Prostate gland (tissue), 2 donors: ENCODE results near the gene VIPAS39. TPM values are rescaled to one million over a fixed set of nuclear protein-coding genes. Genes with fewer than 3 reads are reported as not detected.

Experiments
- DNase-seq: peaks from one replicate; pipeline ENCODE4 v3.0.0-alpha.2; 2019; ENCODE audit warnings: low spot score
- H3K27ac ChIP-seq, 2 donors: fragments of 200-600 bp; sonication (generic); 2 replicates each; pipeline ENCODE4 v1.5.1; 2017 to 2019
- H3K27me3 ChIP-seq: fragments of 200-600 bp; sonication (generic); replicated peaks from 2 replicates; pipeline ENCODE4 v1.5.1; 2019; ENCODE audit not compliant: insufficient read depth
- H3K36me3 ChIP-seq, 2 donors: fragments of 200-600 bp; sonication (generic); 1 replicate in 1 of 2; 2 replicates in 1 of 2; pipeline versions ENCODE4 v1.5.1 to v1.8.1; 2017 to 2019
- H3K4me1 ChIP-seq: fragments of 200-600 bp; sonication (generic); replicated peaks from 2 replicates; pipeline ENCODE4 v1.5.1; 2019
- H3K4me3 ChIP-seq, 2 donors: fragments of 200-600 bp; sonication (generic); 2 replicates each; pipeline ENCODE4 v1.5.1; 2017 to 2019
- H3K9me3 ChIP-seq: fragments of 200-600 bp; sonication (generic); 2 replicates; pipeline ENCODE4 v1.5.1; 2017
- CTCF ChIP-seq, 4 experiments: fragments of 200-600 bp in 2 of 4; fragments of 450-650 bp in 2 of 4; sonication (generic) in 2 of 4; IDR thresholded peaks; 1 replicate in 3 of 4; 2 replicates in 1 of 4; pipeline ENCODE4 v1.5.1; 2016 to 2019; ENCODE audit warnings: antibody characterized with exemption in 4 of 4, mild to moderate bottlenecking in 2 of 4, moderate library complexity in 2 of 4
- POLR2A ChIP-seq: fragments of 450-650 bp; IDR thresholded peaks from one replicate; pipeline ENCODE4 v1.6.1; 2016; ENCODE audit warnings: antibody characterized with exemption, mild to moderate bottlenecking
- POLR2AphosphoS5 ChIP-seq: sonication (generic); formaldehyde crosslinking; IDR thresholded peaks from one replicate; pipeline ENCODE4 v1.6.1; 2017; ENCODE audit warnings: antibody characterized with exemption
- WGBS: methylation state at CpG from one replicate; pipeline ENCODE4 v1.1.5; 2018; 5-methylcytosine and 5-hydroxymethylcytosine counted together
- intact Hi-C: fragments of 100-400 bp; cut with DNase I; formaldehyde crosslinking; loops from one replicate; pipeline ENCODE4 v1.14.2; 2022
- total RNA-seq, 2 donors: library from RNA; depleted of rRNA; stranded (reverse); fragments of >200 nt; gene quantifications; one replicate each; pipeline ENCODE4 v1.1.0, GENCODE V29; 2016

Gene VIPAS39
- total RNA-seq, 2 donors from 2014 or later = 19.6 to 45.4 TPM

GRCh38 chr14:77409131-77409533, 48.3 kb downstream of the VIPAS39 start:
- WGBS = 43% methylated on average over 3 of the region's 3 CpGs
- DNase-seq = no peak

GRCh38 chr14:77407158-77407557, 50.2 kb downstream of the VIPAS39 start:
- TF ChIP-seq POLR2A (no peak), CTCF (IDR thresholded peaks at IDR 0.05) (no peak), POLR2AphosphoS5 (no peak)
- no peak for DNase-seq
- 85% methylated on average over 2 of the region's 2 CpGs for WGBS

More at GRCh38 chr14:77409131-77409533, 48.3 kb downstream of the VIPAS39 start:
- no peaks in the 10 kb centered on the region for H3K9me3 ChIP-seq
- H3K36me3 ChIP-seq = no peaks in the 10 kb centered on the region
- TF ChIP-seq POLR2AphosphoS5 (no peak), CTCF (IDR thresholded peaks at IDR 0.05) (no peak), POLR2A (no peak)
- intact Hi-C loops = no loop called here
- H3K4me1 ChIP-seq = no peaks in the 10 kb centered on the region
- H3K27me3 ChIP-seq = no peaks in the 10 kb centered on the region
- no peak overlapping the region for H3K27ac ChIP-seq
- no peak overlapping the region for H3K4me3 ChIP-seq

GRCh38 chr14:77406718-77407117, 50.7 kb downstream of the VIPAS39 start:
- WGBS = 64% methylated on average over 6 of the region's 6 CpGs
- Histone ChIP-seq H3K27ac (no peak overlapping the region), H3K9me3 (no peaks in the 10 kb centered on the region), H3K27me3 (no peaks in the 10 kb centered on the region), H3K4me3 (no peak overlapping the region), H3K4me1 (no peaks in the 10 kb centered on the region), H3K36me3 (no peaks in the 10 kb centered on the region)
- TF ChIP-seq POLR2AphosphoS5 (no peak), CTCF (IDR thresholded peaks at IDR 0.05) (no peak), POLR2A (no peak)
- DNase-seq = no peak
- intact Hi-C loops = no loop called here

More at GRCh38 chr14:77407158-77407557, 50.2 kb downstream of the VIPAS39 start:
- Histone ChIP-seq H3K36me3 (no peaks in the 10 kb centered on the region), H3K4me1 (no peaks in the 10 kb centered on the region), H3K4me3 (no peak overlapping the region), H3K27me3 (no peaks in the 10 kb centered on the region), H3K27ac (no peak overlapping the region), H3K9me3 (no peaks in the 10 kb centered on the region)
- intact Hi-C loops = no loop called here

- DNase-seq = no peak
- Histone ChIP-seq H3K27me3 (no peaks in the 10 kb centered on the region), H3K36me3 (no peaks in the 10 kb centered on the region), H3K27ac (no peak overlapping the region), H3K4me3 (no peak overlapping the region), H3K9me3 (no peaks in the 10 kb centered on the region), H3K4me1 (no peaks in the 10 kb centered on the region)
- intact Hi-C loops = no loop called here
- WGBS = 71% methylated on average over 3 of the region's 3 CpGs
- TF ChIP-seq POLR2AphosphoS5 (no peak), POLR2A (no peak), CTCF (IDR thresholded peaks at IDR 0.05) (no peak)
Measured at GRCh38 chr14:77406086-77406485, 51.3 kb downstream of the VIPAS39 start.

- H3K36me3 ChIP-seq = no peaks in the 10 kb centered on the region
- WGBS = 77% methylated on average over 3 of the region's 3 CpGs
- no peaks in the 10 kb centered on the region for H3K4me1 ChIP-seq
- DNase-seq = no peak
- no peak overlapping the region for H3K4me3 ChIP-seq
- H3K27me3 ChIP-seq = no peaks in the 10 kb centered on the region
- TF ChIP-seq POLR2A (no peak), POLR2AphosphoS5 (no peak), CTCF (IDR thresholded peaks at IDR 0.05) (no peak)
- no peak overlapping the region for H3K27ac ChIP-seq
- intact Hi-C loops = no loop called here
- no peaks in the 10 kb centered on the region for H3K9me3 ChIP-seq
Measured at GRCh38 chr14:77403768-77404167, 53.6 kb downstream of the VIPAS39 start.
